ENCODE data around the gene PFDN4. TPM values are rescaled to one million over a fixed set of nuclear protein-coding genes. Genes with fewer than 3 reads are reported as not detected.

The PFDN4 gene
- total and polyA plus RNA-seq, 2 donors (not counting 1 experiment from before 2014, with no cell fraction given) = 9.1 to 16.8 TPM

DNA sequence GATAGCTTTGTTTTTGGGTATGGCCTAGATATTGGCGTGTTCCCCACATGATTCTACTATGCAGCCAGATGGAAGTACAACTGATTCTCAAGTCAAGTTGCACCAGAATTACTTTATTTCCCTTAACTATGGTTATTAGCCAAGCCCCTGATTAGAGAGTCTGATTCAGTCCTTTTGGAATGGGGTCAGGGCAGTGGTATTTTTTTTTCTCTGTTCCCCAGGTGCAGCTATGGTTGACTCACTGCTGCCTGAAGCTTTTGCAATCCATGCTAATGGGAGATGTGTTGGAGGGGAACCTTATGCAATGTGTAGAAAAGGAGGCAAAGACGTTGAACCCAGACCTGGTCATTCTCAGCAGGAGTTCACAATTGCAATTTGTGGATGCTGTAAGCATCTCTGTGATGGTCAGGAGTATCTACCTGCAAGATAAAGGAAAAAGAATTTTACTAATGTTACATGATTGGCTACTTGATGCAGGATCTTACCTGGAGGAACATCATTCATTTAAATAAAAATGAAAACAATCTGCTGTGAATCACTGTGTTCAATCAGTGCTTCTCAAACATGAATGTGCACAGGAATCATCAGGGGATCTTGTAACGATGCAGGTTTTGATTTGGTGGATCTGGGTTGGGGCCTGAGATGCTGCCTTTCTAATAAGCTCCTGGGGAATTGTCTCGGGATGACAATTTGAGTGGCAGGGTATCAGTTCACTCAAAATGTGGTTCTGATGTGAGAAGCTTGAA, 49.4 kb downstream of the PFDN4 start:
- no peaks in the 10 kb centered on the region for H3K36me3 ChIP-seq (replicated peaks in 1 of 2; ENCODE audit: control extremely low read depth in 1 of 2, control insufficient read depth in 1 of 2, extremely low read depth in 1 of 2, insufficient read depth in 2 of 2, low read length in 1 of 2)
- no peak overlapping the region for H3K4me3 Mint-ChIP-seq
- ChIA-PET CTCF (no interaction called here), POLR2A (no interaction called here)
- no peak overlapping the region for H3K27ac ChIP-seq (ENCODE audit: low read length in 2 of 2)
- no peaks in the 10 kb centered on the region for H3K9me3 Mint-ChIP-seq (ENCODE audit: insufficient read depth)
- no peak overlapping the region for H3K4me2 ChIP-seq (replicated peaks; ENCODE audit: low read depth, low read length, poor library complexity, severe bottlenecking)
- H3K27me3 ChIP-seq (replicated peaks in 1 of 4; ENCODE audit: control extremely low read depth in 1 of 4, control insufficient read depth in 3 of 4, insufficient read depth in 4 of 4, low read length in 3 of 4) = no peaks in the 10 kb centered on the region
- H3K4me3 ChIP-seq (ENCODE audit: control extremely low read depth in 1 of 5, extremely low read depth in 1 of 5, insufficient read depth in 1 of 5, low read depth in 2 of 5, low read length in 4 of 5) = no peak overlapping the region
- 49% methylated on average over 2 of the region's 4 CpGs for WGBS (ENCODE audit: insufficient coverage)
- no peak overlapping the region for H3K9ac ChIP-seq (ENCODE audit: low read length)
- no peaks in the 10 kb centered on the region for H4K20me1 ChIP-seq (ENCODE audit: control insufficient read depth, insufficient read depth, low read length, poor library complexity, severe bottlenecking)
- TF ChIP-seq, protein P1, sequence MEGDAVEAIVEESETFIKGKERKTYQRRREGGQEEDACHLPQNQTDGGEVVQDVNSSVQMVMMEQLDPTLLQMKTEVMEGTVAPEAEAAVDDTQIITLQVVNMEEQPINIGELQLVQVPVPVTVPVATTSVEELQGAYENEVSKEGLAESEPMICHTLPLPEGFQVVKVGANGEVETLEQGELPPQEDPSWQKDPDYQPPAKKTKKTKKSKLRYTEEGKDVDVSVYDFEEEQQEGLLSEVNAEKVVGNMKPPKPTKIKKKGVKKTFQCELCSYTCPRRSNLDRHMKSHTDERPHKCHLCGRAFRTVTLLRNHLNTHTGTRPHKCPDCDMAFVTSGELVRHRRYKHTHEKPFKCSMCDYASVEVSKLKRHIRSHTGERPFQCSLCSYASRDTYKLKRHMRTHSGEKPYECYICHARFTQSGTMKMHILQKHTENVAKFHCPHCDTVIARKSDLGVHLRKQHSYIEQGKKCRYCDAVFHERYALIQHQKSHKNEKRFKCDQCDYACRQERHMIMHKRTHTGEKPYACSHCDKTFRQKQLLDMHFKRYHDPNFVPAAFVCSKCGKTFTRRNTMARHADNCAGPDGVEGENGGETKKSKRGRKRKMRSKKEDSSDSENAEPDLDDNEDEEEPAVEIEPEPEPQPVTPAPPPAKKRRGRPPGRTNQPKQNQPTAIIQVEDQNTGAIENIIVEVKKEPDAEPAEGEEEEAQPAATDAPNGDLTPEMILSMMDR (IDR thresholded peaks at IDR 0.05) = no peak
- no peak for TF ChIP-seq EZH2 (IDR thresholded peaks at IDR 0.05; ENCODE audit: borderline replicate concordance, insufficient read depth, low read depth, low read length, poor library complexity, severe bottlenecking)
- intact Hi-C loops (cut with micrococcal nuclease) = no loop called here
- no peak overlapping the region for H2AFZ ChIP-seq (ENCODE audit: insufficient read depth, low read depth, low read length, poor library complexity, severe bottlenecking)
- DNase-seq (no peak), ATAC-seq (ENCODE audit: low read depth) (no peak)
- H3K27ac Mint-ChIP-seq = no peak overlapping the region
- H3K4me1 Mint-ChIP-seq = no peaks in the 10 kb centered on the region
- no peaks in the 10 kb centered on the region for H3K4me1 ChIP-seq (ENCODE audit: control insufficient read depth in 2 of 2, insufficient read depth in 2 of 2, low read length in 2 of 2)
- H3K9me3 ChIP-seq (ENCODE audit: control extremely low read depth in 1 of 3, control insufficient read depth in 2 of 3, insufficient read depth in 1 of 3, low read length in 2 of 3) = no peaks in the 10 kb centered on the region
- no peaks in the 10 kb centered on the region for H3K79me2 ChIP-seq (ENCODE audit: control insufficient read depth, insufficient read depth, low read length)
- peaks cover 12% of the 10 kb centered on the region for H3K27me3 Mint-ChIP-seq

DNA sequence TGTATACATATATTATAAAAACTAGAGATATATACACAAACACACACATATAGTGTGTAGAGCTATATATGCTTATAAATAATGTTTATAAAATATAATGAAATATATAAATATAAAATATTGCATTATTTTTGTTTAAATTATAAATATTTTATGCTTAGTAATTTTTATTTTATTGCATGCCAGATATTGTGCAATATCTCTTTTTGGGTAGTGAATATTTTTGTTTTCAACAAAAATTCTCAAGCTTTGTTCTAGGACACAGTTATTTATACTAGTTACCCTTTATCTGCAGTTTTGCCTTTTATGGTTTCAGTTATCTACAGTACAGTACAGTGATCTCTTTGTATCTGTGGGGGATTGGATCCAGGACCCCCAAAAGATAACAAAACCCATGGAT, 52.2 kb downstream of the PFDN4 start:
- H3K9me3 ChIP-seq (ENCODE audit: control extremely low read depth in 1 of 3, control insufficient read depth in 2 of 3, insufficient read depth in 1 of 3, low read length in 2 of 3) = no peaks in the 10 kb centered on the region
- ChIA-PET POLR2A (no interaction called here), CTCF (no interaction called here)
- peaks cover 17% of the 10 kb centered on the region for H3K27me3 Mint-ChIP-seq
- H3K9ac ChIP-seq (ENCODE audit: low read length) = no peak overlapping the region
- H3K4me2 ChIP-seq (replicated peaks; ENCODE audit: low read depth, low read length, poor library complexity, severe bottlenecking) = no peak overlapping the region
- H3K36me3 ChIP-seq (replicated peaks in 1 of 2; ENCODE audit: control extremely low read depth in 1 of 2, control insufficient read depth in 1 of 2, extremely low read depth in 1 of 2, insufficient read depth in 2 of 2, low read length in 1 of 2) = no peaks in the 10 kb centered on the region
- H3K4me1 Mint-ChIP-seq = no peaks in the 10 kb centered on the region
- H3K4me3 ChIP-seq (ENCODE audit: control extremely low read depth in 1 of 5, extremely low read depth in 1 of 5, insufficient read depth in 1 of 5, low read depth in 2 of 5, low read length in 4 of 5) = no peak overlapping the region
- intact Hi-C loops (cut with micrococcal nuclease) = no loop called here
- H2AFZ ChIP-seq (ENCODE audit: insufficient read depth, low read depth, low read length, poor library complexity, severe bottlenecking) = no peak overlapping the region
- H3K79me2 ChIP-seq (ENCODE audit: control insufficient read depth, insufficient read depth, low read length) = no peaks in the 10 kb centered on the region
- no peak for DNase-seq
- H3K9me3 Mint-ChIP-seq (ENCODE audit: insufficient read depth) = no peaks in the 10 kb centered on the region
- no peak overlapping the region for H3K27ac ChIP-seq (ENCODE audit: low read length in 2 of 2)
- H3K27ac Mint-ChIP-seq = no peak overlapping the region
- H3K27me3 ChIP-seq (replicated peaks in 1 of 4; ENCODE audit: control extremely low read depth in 1 of 4, control insufficient read depth in 3 of 4, insufficient read depth in 4 of 4, low read length in 3 of 4) = no peaks in the 10 kb centered on the region
- no peak for TF ChIP-seq EZH2 (IDR thresholded peaks at IDR 0.05; ENCODE audit: borderline replicate concordance, insufficient read depth, low read depth, low read length, poor library complexity, severe bottlenecking)
- TF ChIP-seq, protein P1 (IDR thresholded peaks at IDR 0.05) = no peak
- H3K4me3 Mint-ChIP-seq = no peak overlapping the region
- H3K4me1 ChIP-seq (ENCODE audit: control insufficient read depth in 2 of 2, insufficient read depth in 2 of 2, low read length in 2 of 2) = no peaks in the 10 kb centered on the region
- ATAC-seq (ENCODE audit: low read depth) = no peak
- no peaks in the 10 kb centered on the region for H4K20me1 ChIP-seq (ENCODE audit: control insufficient read depth, insufficient read depth, low read length, poor library complexity, severe bottlenecking)
